ENCODE data around the gene SRL.
"Not testable (repeated sequence)": the region's sequence is repeated elsewhere in the genome, so short reads cannot be mapped to it uniquely, and the experiment has no call there.

DNA sequence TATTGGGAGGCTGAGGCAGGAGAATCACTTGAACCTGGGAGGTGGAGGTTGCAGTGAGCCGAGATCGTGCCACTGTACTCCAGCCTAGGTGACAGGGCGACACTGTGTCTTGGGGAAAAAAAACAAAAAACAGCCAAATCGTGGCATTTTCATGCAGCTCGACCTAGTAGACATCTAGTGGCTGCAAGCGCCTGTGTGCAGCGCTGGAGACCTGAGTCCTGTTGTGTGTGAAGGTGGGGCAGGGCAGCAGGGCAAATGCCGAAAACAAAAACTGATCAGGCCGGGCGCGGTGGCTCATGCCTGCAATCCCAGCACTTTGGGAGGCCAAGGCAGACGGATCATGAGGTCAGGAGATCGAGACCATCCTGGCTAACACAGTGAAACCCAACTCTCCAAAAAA, 88.5 kb downstream of the SRL start:
- TF ChIP-seq POLR2AphosphoS5 (IDR thresholded peaks at IDR 0.05; ENCODE audit: low read depth, low read length); TAF1 (IDR thresholded peaks at IDR 0.05; ENCODE audit: borderline replicate concordance, low read depth, low read length); POLR2A (IDR thresholded peaks at IDR 0.05; ENCODE audit: low read depth, low read length): not testable (repeated sequence)

Measured in GM12892 (cell line).